Muscle layer of duodenum (tissue), 2 donors: ENCODE data around the gene RTN1.

ENCODE experiments used
- H3K27ac ChIP-seq: one replicate; pipeline ENCODE4 v1.7.0; 2013; ENCODE audit warnings: mild to moderate bottlenecking, low read length
- H3K27me3 ChIP-seq: one replicate; pipeline ENCODE4 v1.7.0; 2013; ENCODE audit warnings: low read depth, mild to moderate bottlenecking, control low read depth, low read length
- H3K36me3 ChIP-seq, 2 donors: one replicate each; pipeline ENCODE4 v1.7.0; 2013; ENCODE audit warnings: low read length in 2 of 2, control low read depth in 1 of 2, mild to moderate bottlenecking in 1 of 2; ENCODE audit not compliant: insufficient read depth in 2 of 2, control insufficient read depth in 1 of 2
- H3K4me1 ChIP-seq, 2 donors: one replicate each; pipeline ENCODE4 v1.7.0; 2013; ENCODE audit warnings: low read length in 2 of 2, mild to moderate bottlenecking in 2 of 2, control low read depth in 1 of 2, moderate library complexity in 1 of 2; ENCODE audit not compliant: insufficient read depth in 2 of 2, control insufficient read depth in 1 of 2
- H3K4me3 ChIP-seq, 2 donors: one replicate each; pipeline ENCODE4 v1.7.0; 2013; ENCODE audit warnings: low read length in 2 of 2, low read depth in 1 of 2, mild to moderate bottlenecking in 1 of 2
- H3K9me3 ChIP-seq, 2 donors: one replicate each; pipeline ENCODE4 v1.7.0; 2013; ENCODE audit warnings: low read length in 2 of 2, control low read depth in 1 of 2, mild to moderate bottlenecking in 1 of 2; ENCODE audit not compliant: control insufficient read depth in 1 of 2
- donor health status: healthy.

Gene RTN1

DNA sequence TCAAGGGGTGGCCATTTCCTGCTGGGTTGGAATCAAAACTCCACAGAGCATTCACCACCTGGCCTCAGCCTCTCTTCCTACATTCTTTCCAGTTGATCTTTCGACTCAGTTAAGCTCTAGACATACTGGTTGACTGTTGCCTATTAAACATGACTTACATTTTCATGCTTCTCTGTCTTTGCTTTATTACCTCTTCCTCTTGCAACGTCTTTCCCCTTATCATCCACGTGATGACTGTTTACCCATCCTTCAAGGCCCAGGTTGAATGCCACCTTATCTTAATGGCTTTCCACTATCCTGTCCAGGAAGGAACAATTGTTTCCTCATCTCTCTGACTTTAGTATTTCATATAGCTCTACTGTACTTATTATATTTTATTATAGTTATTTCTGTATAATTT lies 269.5 kb downstream of the RTN1 start:
- no peak overlapping the region for H3K4me3 ChIP-seq
- H3K9me3 ChIP-seq = no peaks in the 10 kb centered on the region
- no peaks in the 10 kb centered on the region for H3K36me3 ChIP-seq
- H3K27me3 ChIP-seq = no peaks in the 10 kb centered on the region
- no peaks in the 10 kb centered on the region for H3K4me1 ChIP-seq
- H3K27ac ChIP-seq = no peak overlapping the region

DNA sequence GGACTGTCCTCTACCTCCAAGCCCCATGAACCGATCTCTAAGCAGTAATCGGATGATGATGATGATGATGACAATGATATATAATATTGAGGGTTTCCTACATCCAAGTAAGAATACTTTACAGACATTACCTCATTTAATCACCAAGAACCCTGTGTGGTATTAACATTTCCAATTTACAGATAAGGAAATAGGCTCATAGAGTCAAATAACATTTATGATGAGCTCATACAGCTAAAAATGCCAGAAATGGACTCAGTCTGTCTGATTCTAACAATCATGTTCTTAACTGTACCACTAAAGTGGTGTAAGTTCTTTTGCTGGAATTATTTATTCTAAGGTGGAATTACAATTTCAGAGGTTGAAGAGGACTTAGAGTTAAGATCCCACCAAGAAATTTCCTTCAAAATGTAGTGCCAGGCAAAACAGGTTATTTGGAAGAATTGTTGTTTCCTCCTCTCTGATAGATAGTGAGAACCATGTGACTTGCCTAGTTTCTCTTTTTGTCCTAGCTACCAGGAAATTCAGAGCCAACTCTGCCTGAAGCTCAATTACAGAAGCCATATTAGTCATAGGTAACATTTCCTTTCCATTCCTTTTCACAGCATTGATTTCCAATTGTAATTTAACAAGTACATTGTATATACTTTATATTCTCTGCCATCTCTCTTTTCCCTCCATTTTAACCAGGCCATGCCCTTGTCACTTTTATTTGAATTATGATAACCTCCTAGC lies 270.2 kb downstream of the RTN1 start:
- Histone ChIP-seq H3K4me3 (no peak overlapping the region), H3K36me3 (no peaks in the 10 kb centered on the region), H3K4me1 (no peaks in the 10 kb centered on the region), H3K9me3 (no peaks in the 10 kb centered on the region), H3K27ac (no peak overlapping the region), H3K27me3 (no peaks in the 10 kb centered on the region)

DNA sequence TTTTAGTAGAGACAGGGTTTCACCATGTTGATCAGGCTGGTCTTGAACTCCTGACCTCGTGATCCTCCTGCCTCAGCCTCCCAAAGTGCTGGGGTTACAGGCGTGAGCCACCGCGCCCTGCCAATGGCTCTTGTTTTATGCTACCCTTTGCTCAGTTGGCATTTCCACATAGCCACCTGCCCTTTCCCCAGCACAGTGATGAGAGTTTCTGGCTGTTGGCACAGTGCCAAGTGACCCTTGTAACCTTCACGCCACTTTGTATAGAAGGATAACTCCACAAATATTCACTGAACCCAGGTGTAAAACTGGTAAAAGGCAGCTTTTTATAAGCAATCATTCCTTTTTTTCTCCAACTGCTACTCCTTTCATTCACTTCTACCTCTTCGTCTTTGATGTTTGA lies 275.5 kb downstream of the RTN1 start:
- Histone ChIP-seq H3K4me3 (no peak overlapping the region), H3K27me3 (no peaks in the 10 kb centered on the region), H3K36me3 (no peaks in the 10 kb centered on the region), H3K9me3 (peaks cover 0 to 2% of the 10 kb centered on the region in 2 donors), H3K27ac (no peak overlapping the region), H3K4me1 (no peaks in the 10 kb centered on the region)

DNA sequence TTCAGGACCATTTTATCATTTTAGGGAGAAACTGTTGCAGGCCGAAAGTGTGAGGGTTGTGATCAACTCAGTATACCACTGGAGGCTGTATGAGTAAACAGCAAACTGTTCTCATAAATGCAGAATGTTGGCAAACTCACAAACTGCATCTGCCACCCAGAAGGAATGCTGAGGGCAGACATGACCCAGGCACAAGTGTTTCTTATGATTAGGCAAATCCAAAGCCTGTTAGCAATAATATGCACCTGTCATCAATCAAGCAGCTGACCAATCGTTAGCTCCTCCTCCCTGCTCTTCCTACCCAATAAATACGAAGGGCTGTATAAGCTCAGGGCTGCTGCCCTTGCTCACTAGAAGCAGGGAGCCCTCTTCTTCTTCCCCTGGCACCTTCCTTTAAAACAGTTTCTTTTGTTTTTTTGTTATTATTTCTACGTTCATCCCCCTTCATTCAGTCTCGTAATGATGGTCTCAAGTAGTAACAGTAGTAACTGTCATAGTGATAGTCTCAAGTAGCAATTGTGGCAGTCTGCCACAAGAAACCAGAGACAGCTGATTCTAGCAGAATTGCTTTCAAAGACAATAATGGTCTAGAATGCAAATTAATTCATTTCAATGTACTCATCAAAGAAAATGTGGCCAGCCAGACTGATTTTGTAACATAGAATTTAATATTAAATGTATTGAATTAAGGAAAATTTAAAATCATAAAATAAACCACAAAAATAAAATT lies 278.8 kb downstream of the RTN1 start:
- H3K27me3 ChIP-seq = no peaks in the 10 kb centered on the region
- no peaks in the 10 kb centered on the region for H3K36me3 ChIP-seq
- no peak overlapping the region for H3K27ac ChIP-seq
- peaks cover 0 to 2% of the 10 kb centered on the region in 2 donors for H3K9me3 ChIP-seq
- no peak overlapping the region for H3K4me3 ChIP-seq
- no peaks in the 10 kb centered on the region for H3K4me1 ChIP-seq

DNA sequence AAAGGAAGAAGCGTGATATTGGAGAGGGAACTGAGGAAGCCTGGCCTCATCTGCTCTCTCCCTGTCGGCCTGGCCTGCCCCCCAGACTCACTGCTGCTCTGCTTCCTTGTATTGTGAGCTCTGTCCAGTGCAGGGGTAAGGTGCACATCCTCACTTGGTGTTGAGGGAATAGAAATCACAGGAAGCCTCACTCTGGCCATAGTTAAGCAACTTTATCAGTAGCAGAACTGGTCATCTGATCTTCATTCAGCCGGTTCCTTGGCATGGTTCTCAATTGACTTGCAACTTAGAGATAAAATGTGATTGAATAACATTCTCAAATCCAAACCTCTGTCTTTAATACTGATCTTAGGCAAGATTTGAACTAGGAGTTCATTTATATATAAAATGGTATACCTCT lies 282.5 kb downstream of the RTN1 start:
- Histone ChIP-seq H3K36me3 (no peaks in the 10 kb centered on the region), H3K27me3 (no peaks in the 10 kb centered on the region), H3K27ac (no peak overlapping the region), H3K4me3 (no peak overlapping the region), H3K9me3 (peaks cover 0 to 2% of the 10 kb centered on the region in 2 donors), H3K4me1 (no peaks in the 10 kb centered on the region)

DNA sequence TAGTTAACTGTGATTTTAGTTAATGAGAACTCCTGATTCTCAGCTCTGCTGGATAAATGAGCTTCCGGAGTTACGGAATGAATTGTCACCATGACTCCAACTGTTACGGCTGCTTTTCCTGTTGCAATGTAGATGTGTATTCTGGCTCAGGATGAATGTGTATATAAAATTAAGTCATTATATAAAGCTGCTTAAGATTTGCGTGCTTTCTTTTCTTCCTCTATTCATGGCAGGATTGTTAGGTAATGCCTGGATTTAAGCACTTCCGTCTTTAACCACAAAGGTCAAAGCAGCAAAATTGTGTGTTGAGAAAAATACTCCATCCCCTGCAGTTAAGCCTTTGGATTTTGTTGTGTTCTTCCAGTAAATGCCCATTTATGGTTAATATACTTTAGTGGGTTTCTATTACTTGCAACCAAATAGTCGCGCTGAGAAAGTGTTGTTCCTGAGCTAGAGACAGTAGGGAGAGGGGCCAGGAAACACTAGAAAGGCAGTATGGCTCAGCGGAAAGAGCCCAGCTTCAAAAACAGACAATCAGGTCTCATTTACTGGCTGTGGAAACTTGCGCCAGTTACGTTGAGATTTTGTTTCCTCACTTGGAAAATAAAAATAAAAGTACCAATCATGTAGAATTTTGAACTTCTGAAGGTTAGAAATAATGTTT lies 284.6 kb downstream of the RTN1 start:
- H3K27ac ChIP-seq = no peak overlapping the region
- no peak overlapping the region for H3K4me3 ChIP-seq
- no peaks in the 10 kb centered on the region for H3K36me3 ChIP-seq
- no peaks in the 10 kb centered on the region for H3K4me1 ChIP-seq
- H3K27me3 ChIP-seq = no peaks in the 10 kb centered on the region
- no peaks in the 10 kb centered on the region for H3K9me3 ChIP-seq

DNA sequence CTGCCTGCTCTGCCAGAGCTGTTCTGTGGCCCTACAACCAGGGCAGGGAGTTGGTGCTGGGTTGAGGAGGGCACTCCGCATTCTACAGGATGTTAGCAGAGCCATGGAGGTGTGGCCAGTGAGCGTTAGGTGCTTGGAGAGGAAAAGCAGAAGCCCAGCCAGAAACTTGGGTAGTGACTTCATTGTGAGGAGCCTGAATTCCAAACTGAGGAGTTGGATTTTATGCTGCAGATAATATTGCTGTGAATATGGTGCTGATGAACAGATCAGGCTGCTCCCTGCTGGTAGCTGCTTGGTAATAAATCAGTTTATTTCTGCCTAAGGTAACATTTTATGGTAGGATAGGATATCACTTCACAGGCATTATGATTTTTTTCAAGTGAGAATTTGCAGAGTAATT lies 286.8 kb downstream of the RTN1 start:
- H3K9me3 ChIP-seq = no peaks in the 10 kb centered on the region
- H3K36me3 ChIP-seq = no peaks in the 10 kb centered on the region
- H3K4me1 ChIP-seq = no peaks in the 10 kb centered on the region
- H3K27me3 ChIP-seq = no peaks in the 10 kb centered on the region
- no peak overlapping the region for H3K27ac ChIP-seq
- H3K4me3 ChIP-seq = no peak overlapping the region

DNA sequence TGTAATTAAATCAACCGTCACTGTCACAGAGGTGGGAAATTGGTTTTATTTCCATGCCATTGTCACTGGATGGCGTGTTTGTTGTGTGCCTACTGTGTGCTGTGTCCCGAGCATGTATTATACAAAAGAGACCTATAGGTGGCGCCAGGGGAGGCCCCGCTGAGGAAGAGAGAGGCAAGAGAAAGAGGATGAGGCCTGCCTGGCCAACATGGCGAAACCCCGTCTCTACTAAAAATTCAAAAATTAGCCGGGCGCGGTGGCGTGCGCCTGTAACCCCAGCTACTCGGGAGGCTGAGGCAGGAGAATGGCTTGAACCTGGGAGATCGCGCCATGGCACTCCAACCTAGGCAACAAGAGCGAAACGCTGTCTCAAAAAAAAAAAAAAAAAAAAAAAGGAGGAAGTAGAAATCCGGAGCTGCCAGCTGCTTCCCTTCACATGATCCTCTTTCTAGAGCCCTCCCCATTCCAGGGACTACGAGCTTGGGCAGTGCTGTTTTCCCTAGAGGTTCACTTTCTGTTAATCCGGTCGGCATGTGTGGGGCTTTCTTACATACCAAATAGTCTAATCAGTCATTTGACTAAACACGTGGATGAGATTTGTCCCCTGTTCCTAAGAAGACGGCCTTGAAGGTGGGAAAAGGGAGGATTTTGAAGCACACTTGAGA lies 287.6 kb downstream of the RTN1 start:
- no peak overlapping the region for H3K27ac ChIP-seq

DNA sequence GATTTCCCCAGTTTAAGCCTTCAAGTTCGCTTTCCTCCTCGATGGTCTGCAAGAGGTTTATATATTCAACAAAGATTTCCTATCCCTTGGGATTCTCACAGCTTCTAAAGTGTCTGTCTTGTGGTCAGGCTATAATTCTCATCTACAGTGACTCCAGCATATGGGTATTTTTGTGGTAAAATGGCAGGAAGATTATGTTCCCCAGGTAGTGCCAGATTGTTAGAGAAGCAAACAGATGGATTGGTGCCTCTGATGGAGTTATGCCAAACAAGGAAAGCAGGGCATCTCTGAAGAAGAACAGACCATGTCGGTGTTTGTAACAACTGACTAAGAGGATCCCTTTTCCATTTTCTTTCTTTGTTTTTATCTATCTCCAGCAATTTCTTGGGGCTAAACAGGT lies 288.4 kb downstream of the RTN1 start:
- Histone ChIP-seq H3K4me3 (no peak overlapping the region), H3K9me3 (no peaks in the 10 kb centered on the region)

More for the DNA sequence above, 287.6 kb downstream of the RTN1 start:
- H3K4me3 ChIP-seq = no peak overlapping the region
- no peaks in the 10 kb centered on the region for H3K36me3 ChIP-seq
- no peaks in the 10 kb centered on the region for H3K9me3 ChIP-seq
- no peaks in the 10 kb centered on the region for H3K4me1 ChIP-seq
- H3K27me3 ChIP-seq = no peaks in the 10 kb centered on the region

DNA sequence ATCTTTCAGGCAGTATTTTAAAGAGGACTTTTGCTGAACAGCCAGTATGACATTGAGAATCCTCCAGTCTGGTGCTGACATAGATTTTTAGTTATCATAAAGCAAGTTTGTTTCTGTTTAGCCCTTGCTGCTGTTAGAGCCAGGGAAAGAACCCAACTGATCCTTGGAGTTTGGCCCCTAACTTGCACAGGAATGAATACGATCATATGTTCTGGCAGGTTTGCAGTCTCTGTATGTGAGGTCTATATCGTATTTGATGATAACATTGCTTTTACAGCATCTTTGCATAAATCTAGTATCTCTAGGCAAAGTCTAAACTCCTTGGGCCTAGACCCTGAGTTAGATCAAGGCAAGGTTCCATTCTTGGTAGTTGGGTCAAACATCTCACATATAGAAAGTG lies 289.7 kb downstream of the RTN1 start:
- Histone ChIP-seq H3K9me3 (no peaks in the 10 kb centered on the region), H3K4me3 (no peak overlapping the region), H3K36me3 (no peaks in the 10 kb centered on the region), H3K27ac (no peak overlapping the region), H3K4me1 (peaks cover 0 to 7% of the 10 kb centered on the region in 2 donors), H3K27me3 (no peaks in the 10 kb centered on the region)

More for the DNA sequence above, 288.4 kb downstream of the RTN1 start:
- Histone ChIP-seq H3K36me3 (no peaks in the 10 kb centered on the region), H3K4me1 (no peaks in the 10 kb centered on the region), H3K27me3 (no peaks in the 10 kb centered on the region), H3K27ac (no peak overlapping the region)
